Activated CD8-positive, alpha-beta memory T cell treated with anti-CD3 and anti-CD28 coated beads, Interleukin-2, amount 10 ng/mL, durations not matched to agents 7 days and 5 days (primary cell): ENCODE measurements around the gene IFNA2. TPM values are rescaled to one million over a fixed set of nuclear protein-coding genes. Genes with fewer than 3 reads are reported as not detected.
A peak's percentile ranks its signal among the peaks of the same experiment; 100 is the strongest.
"Not testable (repeated sequence)": the region's sequence is repeated elsewhere in the genome, so short reads cannot be mapped to it uniquely, and the experiment has no call there.

Experiments used
- ATAC-seq: fragments of 150-1000 bp; cut with Tn5 transposase; one replicate; pipeline ENCODE4 v1.10.0; 2021; ENCODE audit warnings: moderate library complexity
- CTCF ChIA-PET: fragments of 350-600 bp; sonication (Branson Sonifier 250); formaldehyde crosslinking; loops from one replicate; lab custom pipeline; 2021; ENCODE audit warnings: antibody characterized with exemption; lab: Charles Lee
- DNase-seq: peaks from one replicate; pipeline ENCODE4 v3.0.0-alpha.2; 2020
- H3K27ac Mint-ChIP-seq: one replicate; pipeline ENCODE4 v1.8.0; 2021; ENCODE audit warnings: mild to moderate bottlenecking, mixed read lengths
- H3K27me3 Mint-ChIP-seq: one replicate; pipeline ENCODE4 v1.8.0; 2021; ENCODE audit warnings: mixed read lengths
- H3K36me3 Mint-ChIP-seq: one replicate; pipeline ENCODE4 v1.8.0; 2021; ENCODE audit warnings: mild to moderate bottlenecking, mixed read lengths
- H3K4me1 Mint-ChIP-seq: one replicate; pipeline ENCODE4 v1.8.0; 2021; ENCODE audit warnings: mixed read lengths
- H3K4me3 Mint-ChIP-seq: one replicate; pipeline ENCODE4 v1.8.0; 2021; ENCODE audit warnings: mild to moderate bottlenecking, moderate library complexity, mixed read lengths
- H3K9me3 Mint-ChIP-seq: one replicate; pipeline ENCODE4 v1.8.0; 2022; ENCODE audit warnings: low read depth, mixed read lengths
- total RNA-seq, 2 experiments: library from RNA; stranded (reverse); gene quantifications; one replicate each; pipeline ENCODE4 v1.2.3, GENCODE V29; 2021

Gene IFNA2
- total RNA-seq, 2 experiments from 2014 or later: not detected

DNA sequence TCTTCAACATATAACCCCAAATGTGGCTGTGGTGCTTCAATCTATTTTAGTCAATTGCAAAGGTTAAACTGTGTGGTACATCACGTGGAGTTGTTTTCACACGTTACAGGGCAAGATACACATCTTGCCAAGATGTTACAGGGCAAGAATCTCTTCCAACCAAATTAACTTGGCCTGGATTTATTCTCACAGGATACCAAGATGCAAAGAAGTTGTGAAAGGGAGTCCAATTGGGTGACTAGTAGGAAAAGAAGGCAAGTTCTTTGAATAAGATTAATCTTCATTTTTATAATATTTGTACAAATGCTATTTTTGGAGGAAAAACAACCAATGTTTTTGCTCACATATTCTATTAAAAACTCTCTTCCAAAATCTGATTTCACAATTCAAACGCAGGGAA is 18.9 kb upstream of the IFNA2 start:
- Mint-ChIP-seq H3K27me3 (peaks cover 56% of the 10 kb centered on the region), H3K4me1 (peaks cover 6% of the 10 kb centered on the region)
- CTCF ChIA-PET: interaction anchor here (0.9 kb wide), 1 partner anchor 16 kb away, joined by 3 read pairs; no protein-coding TSS in a partner anchor

DNA sequence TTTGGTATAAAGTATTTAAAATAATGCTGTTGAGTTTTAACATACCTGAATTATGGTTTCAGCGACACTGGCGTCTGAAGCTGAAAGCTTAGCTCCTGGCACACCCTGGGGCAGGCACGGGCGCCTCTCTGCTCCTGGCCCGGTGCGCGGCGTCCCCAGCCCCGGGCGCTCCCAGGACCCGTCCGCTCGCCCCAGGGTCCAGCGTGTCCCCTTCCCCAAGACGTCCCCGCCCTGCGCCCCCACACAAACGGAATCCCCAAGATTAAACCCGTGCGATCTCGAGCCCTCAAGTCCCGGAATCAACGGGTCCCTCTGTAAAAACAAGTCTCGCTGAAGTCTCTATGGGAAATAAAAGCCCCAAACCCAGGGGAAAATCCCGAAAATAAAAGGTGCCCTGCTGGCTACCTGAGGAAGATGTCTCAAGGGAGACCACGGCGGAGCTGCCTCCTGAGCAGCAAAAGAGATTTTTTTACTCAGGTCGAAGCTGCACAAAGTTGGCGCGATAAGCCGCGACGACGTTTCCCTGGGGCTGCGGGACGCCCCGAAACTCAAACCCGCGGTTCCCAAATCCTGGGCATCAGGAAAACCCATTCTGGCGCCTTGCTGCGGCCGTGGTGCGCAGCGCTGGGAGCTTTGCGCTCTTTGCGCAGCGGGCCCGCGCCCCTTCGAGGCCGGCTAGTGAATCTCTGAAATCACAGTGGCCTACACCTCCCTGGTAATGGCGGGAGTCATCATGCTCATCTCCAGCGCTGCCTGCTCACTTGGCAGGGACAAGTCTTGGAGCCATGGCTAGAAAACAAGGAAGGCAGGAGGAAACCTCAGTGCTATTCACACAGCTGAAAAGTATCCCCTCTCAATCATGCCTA is 17.4 kb upstream of the IFNA2 start:
- H3K27me3 Mint-ChIP-seq: peaks cover 68% of the 10 kb centered on the region
- peak; percentile 65 for ATAC-seq
- H3K9me3 Mint-ChIP-seq: no peaks in the 10 kb centered on the region
- H3K27ac Mint-ChIP-seq: no peak overlapping the region
- no peaks in the 10 kb centered on the region for H3K36me3 Mint-ChIP-seq
- peaks cover 6% of the 10 kb centered on the region for H3K4me1 Mint-ChIP-seq
- H3K4me3 Mint-ChIP-seq: peak overlapping the region; percentile 51
- CTCF ChIA-PET: interaction anchor here (0.6 to 1.7 kb wide), 7 partner anchors 14 to 388 kb away, joined by 3 to 7 read pairs (median 3); no protein-coding TSS in a partner anchor
- no peak for DNase-seq

More for the DNA sequence above, 18.9 kb upstream of the IFNA2 start:
- ATAC-seq (no peak), DNase-seq (no peak)
- H3K9me3 Mint-ChIP-seq: no peaks in the 10 kb centered on the region
- H3K4me3 Mint-ChIP-seq: no peak overlapping the region
- H3K27ac Mint-ChIP-seq: no peak overlapping the region
- H3K36me3 Mint-ChIP-seq: no peaks in the 10 kb centered on the region

DNA sequence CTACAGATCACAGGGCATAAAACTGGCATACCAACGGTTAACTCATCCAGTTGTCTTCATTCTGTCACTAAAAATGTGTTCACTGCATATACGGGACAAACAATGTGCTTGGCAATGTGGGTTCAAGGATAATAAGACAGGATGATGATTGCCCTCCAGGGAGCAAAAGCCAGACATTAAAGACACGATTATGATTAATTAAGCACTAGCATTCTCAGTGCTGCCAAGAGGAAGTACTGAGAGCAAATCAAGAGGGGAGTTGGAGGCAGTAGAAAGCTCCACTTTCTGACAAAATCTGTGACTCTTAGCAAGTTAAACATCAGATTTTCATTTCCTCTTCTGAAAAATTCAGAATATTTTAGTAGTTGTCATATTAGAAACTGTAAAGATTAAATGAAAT is 14.8 kb upstream of the IFNA2 start:
- Mint-ChIP-seq H3K27me3 (peaks cover 81% of the 10 kb centered on the region), H3K27ac (no peak overlapping the region), H3K9me3 (no peaks in the 10 kb centered on the region), H3K4me1 (peaks cover 11% of the 10 kb centered on the region), H3K4me3 (no peak overlapping the region), H3K36me3 (no peaks in the 10 kb centered on the region)
- DNase-seq (no peak), ATAC-seq (no peak)
- CTCF ChIA-PET: interaction anchor here (2.4 kb wide), 1 partner anchor 81 kb away, joined by 5 read pairs; no protein-coding TSS in a partner anchor

DNA sequence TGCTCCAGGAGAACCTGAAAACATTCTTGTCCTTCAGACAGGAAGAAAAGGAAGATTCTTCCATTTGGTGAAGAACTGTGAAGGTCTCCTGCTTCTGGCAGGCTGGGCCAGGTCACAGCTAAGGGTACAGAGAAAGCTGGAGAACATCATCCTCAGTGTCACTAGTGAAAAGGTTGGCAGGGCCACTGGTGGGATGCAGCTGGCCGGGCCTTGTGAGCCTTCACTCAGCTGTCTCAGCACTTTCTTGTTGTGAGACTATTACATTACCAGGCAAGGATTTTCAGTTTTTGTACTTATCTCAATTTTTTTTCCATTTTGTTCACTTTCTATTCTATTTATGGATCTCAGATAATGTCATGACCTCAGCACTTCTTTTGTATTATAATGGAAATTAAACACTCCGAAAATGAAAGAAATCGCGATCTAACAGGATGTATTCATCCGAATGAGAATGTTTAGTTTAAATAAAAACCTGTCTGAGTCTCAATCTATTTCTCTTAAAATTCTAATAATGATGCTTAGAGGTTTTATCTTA is 13.8 kb upstream of the IFNA2 start:
- Mint-ChIP-seq H3K27me3 (peaks cover 79% of the 10 kb centered on the region), H3K36me3 (no peaks in the 10 kb centered on the region), H3K27ac (no peak overlapping the region), H3K4me3 (no peak overlapping the region), H3K4me1 (peaks cover 11% of the 10 kb centered on the region), H3K9me3 (no peaks in the 10 kb centered on the region)
- no peak for DNase-seq
- CTCF ChIA-PET: interaction anchor here (1.4 to 2.4 kb wide), 3 partner anchors 64 to 80 kb away, joined by 5 read pairs; no protein-coding TSS in a partner anchor
- ATAC-seq: no peak

DNA sequence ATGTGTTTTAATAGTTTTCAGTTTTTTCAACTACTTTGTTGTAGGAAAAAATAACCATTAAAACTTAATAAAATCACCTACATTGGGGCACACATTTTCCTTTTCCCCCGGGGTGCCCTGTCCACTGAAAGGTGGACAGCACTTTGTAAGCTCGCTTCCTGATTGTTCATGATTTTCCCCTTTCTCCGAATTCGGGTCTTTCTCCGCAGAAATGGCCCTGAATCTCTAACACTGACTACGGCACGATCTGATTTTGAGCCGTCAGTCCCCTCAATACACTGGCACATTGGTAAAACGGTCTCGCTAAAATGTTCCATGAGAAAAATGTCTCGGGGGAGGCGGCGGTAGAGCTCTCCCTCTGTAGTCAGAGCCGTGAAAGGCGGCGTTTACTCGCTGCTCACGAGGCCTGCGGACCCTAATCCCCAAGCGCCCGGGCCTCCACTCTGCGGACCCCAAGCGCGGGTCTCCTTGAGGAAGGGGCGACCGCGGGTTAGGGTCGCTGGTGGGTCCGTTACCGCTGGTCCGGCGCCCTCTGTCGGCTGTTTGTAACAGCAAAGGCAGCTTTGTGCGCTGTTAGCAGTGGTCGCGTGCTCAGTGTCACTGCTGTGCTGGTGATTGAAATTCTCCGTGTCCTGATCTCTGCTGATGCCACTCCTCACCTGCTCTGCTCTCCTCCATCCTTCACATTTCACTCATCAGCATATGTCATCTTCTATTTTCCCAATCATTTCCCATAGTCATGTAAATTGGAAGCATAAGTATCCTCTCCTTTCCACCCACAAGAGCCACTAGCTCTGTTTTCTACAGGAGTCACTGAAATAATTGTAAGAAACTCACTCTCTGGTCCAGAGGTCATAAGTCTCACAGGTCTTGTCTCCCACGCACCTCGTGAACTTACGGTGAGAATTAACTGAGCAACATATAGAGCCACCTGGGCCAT is 10.8 kb upstream of the IFNA2 start:
- Mint-ChIP-seq H3K4me3 (peak overlapping the region; percentile 70), H3K27ac (no peak overlapping the region), H3K4me1 (peaks cover 5% of the 10 kb centered on the region), H3K27me3 (peaks cover 77% of the 10 kb centered on the region), H3K36me3 (no peaks in the 10 kb centered on the region), H3K9me3 (no peaks in the 10 kb centered on the region)
- ATAC-seq (peak; percentile 81), DNase-seq (peak; percentile 67)
- CTCF ChIA-PET: interaction anchor here (0.6 to 2.7 kb wide), 38 partner anchors 9 to 497 kb away, joined by 3 to 31 read pairs (median 5); partner anchors contain the start of genes IFNA2, IFNA8 and KLHL9

DNA sequence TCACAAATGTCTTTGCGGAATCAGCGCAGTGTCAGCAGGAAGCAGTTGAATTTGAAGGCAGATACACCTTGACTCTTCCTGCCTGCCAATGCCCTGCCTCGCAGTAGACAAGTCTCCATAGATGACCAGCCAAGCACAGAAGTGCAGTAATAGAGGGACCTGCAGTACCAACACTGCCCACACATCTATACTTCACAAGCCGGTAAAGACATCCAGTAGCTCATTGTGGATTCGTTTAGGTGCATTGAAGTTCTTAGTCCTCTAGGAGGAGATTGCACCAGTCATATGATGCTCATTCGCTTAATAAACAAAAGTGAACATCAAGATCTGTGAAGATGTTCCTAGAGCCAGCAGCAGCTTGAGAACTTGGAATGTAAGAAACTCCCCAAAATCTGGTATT is 7.1 kb upstream of the IFNA2 start:
- Mint-ChIP-seq H3K4me1 (peaks cover 5% of the 10 kb centered on the region), H3K27ac (no peak overlapping the region), H3K9me3 (no peaks in the 10 kb centered on the region), H3K4me3 (no peak overlapping the region), H3K36me3 (no peaks in the 10 kb centered on the region), H3K27me3 (peaks cover 73% of the 10 kb centered on the region)
- no peak for DNase-seq
- ATAC-seq: peak; percentile 48
- CTCF ChIA-PET: interaction anchor here (0.8 to 1.2 kb wide), 3 partner anchors 28 to 239 kb away, joined by 3 read pairs; no protein-coding TSS in a partner anchor

DNA sequence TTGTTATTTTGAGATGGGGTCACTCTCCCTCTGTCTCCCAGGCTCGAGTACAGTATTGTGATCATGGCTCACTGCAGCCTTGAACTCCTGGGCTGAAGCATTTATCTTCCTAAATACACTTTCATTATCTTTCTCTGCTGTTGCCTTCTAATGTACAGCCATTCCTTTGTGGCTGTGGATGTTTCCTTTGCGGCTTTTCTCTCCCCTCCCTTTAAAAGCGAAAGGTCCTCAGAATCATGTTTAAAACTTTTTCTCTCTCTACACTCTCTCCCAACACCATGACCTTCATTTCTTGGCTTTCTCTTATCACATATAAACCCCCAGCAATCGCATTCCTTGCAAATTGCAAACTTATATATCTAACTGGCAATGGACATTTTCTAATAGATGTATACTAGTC is 1.6 kb downstream of the IFNA2 start:
- peaks cover 22% of the 10 kb centered on the region for H3K4me1 Mint-ChIP-seq
- H3K9me3 Mint-ChIP-seq: no peaks in the 10 kb centered on the region
- H3K27me3 Mint-ChIP-seq: peaks cover 49% of the 10 kb centered on the region
- H3K4me3 Mint-ChIP-seq: no peak overlapping the region
- H3K36me3 Mint-ChIP-seq: no peaks in the 10 kb centered on the region
- CTCF ChIA-PET: no interaction called here
- no peak overlapping the region for H3K27ac Mint-ChIP-seq
- DNase-seq (no peak), ATAC-seq (no peak)

DNA sequence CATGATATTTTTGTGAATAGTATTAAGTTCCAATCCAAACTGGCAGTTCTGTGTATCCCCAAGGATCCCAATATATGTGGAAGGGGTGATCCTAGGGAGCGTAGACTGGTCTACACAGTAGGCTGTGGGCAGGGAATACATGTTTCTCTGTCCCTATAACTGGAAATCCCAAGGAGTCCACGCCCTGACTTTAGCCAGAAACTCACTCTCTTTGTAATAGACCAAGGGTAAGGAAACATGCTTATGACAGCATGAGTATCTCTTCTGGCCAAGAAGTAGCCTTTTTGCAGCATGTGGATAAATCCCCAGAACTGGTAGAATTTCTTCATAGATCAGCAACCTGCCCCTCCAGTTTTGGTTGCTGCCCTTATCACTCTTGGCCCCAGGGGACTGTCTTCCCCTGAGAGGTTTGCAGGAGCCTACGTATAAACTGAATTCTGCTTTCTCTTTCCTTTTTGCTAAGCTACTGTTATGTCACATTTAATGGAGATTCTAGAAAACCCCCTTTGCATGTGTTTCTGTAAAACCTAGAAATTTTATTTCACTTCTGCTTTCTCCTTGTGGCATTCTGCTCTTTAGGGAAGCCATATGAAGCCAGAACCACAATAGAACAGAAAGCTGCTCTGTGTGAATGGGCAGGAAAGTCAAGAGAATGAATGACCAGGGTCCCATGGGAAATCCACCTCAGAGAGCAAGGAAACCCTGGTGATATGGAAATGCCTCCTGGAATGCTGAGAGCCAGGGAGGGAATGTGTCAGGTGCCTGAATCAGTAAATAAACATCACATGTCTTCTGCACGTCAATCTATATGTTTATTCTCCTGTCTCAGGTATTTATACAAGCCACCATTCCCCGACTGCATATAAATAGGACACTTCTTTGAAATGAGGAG is 3.5 kb downstream of the IFNA2 start:
- peak; percentile 88 for ATAC-seq
- Mint-ChIP-seq H3K4me1 (peaks cover 22% of the 10 kb centered on the region), H3K36me3 (no peaks in the 10 kb centered on the region), H3K9me3 (no peaks in the 10 kb centered on the region), H3K27me3 (peaks cover 45% of the 10 kb centered on the region), H3K27ac (peak overlapping the region; percentile 11), H3K4me3 (peak overlapping the region; percentile 45)
- CTCF ChIA-PET: interaction anchor here (4.9 kb wide), 1 partner anchor 14 kb away, joined by 16 read pairs; no protein-coding TSS in a partner anchor
- DNase-seq: no peak

DNA sequence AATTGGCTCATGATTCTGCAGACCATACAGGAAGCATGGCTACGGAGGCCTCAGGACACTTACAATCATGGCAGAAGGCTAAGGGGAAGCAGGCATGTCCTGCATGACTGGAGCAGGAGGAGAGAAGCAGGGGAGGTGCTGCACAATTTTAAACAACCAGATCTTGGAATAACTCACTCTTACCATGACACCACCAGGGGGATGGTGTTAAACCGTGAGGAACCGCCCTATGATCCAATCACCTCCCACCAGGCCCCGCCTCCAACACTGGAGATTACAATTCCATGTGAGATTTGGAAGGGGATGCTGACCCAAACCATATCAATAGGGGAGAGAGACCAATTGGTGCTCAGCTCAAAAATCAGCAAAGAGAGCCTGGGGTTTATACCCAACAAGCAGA is 13.7 kb downstream of the IFNA2 start:
- ATAC-seq, H3K4me1 Mint-ChIP-seq, H3K36me3 Mint-ChIP-seq, H3K27ac Mint-ChIP-seq, CTCF ChIA-PET, DNase-seq, H3K4me3 Mint-ChIP-seq, H3K9me3 Mint-ChIP-seq: not testable (repeated sequence)
- peaks cover 27% of the 10 kb centered on the region for H3K27me3 Mint-ChIP-seq

DNA sequence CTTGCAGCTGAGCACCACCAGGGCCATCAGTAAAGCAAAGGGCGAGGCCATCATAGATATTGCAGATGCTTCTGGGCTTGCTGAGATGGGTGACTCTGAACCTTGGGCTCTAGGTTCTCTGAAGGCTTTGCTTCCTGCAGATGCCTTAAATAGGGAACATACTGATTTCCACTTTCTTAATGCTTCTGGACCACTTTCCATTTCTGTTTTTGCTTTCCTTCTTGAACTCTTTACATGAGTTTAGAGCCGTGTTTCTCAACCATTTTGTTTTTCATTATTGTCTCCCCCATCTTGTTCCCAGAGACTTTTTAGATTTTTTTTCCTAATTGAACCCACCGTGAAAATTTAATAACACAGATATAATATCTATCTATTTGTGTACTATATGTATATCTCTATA is 17.2 kb downstream of the IFNA2 start, which contains the start of gene IFNA13:
Gene IFNA13 (minus strand): TSS at position 101 of the 400 bp plus-strand sequence. CDS start 47 bp downstream, at position 54.
- Mint-ChIP-seq H3K36me3 (no peaks in the 10 kb centered on the region), H3K4me1 (no peaks in the 10 kb centered on the region), H3K9me3 (no peaks in the 10 kb centered on the region), H3K27ac (no peak within 1 kb of the TSS), H3K4me3 (no peak within 1 kb of the TSS), H3K27me3 (peaks cover 41% of the 10 kb centered on the region)
- DNase-seq (no peak), ATAC-seq (no peak)
- CTCF ChIA-PET: no interaction called here

DNA sequence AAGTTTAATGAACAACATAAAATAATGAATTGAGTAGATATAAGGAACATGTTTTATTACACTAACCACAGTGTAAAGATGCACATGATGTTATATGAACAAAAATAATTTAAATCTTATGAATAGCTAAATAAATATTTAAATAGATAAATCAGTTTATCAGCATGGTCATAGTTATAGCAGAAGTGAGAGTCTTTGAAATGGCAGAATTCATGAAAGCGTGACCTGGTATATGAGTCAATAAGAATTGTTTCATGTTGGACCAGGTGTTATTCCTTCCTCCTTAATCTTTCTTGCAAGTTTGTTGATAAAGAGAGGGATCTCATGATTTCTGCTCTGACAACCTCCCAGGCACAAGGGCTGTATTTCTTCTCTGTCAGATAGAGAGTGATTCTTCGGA is 18.0 kb downstream of the IFNA2 start:
- H3K27ac Mint-ChIP-seq, DNase-seq, H3K4me1 Mint-ChIP-seq, H3K9me3 Mint-ChIP-seq, CTCF ChIA-PET, ATAC-seq, H3K4me3 Mint-ChIP-seq, H3K36me3 Mint-ChIP-seq: not testable (repeated sequence)
- peaks cover 43% of the 10 kb centered on the region for H3K27me3 Mint-ChIP-seq

DNA sequence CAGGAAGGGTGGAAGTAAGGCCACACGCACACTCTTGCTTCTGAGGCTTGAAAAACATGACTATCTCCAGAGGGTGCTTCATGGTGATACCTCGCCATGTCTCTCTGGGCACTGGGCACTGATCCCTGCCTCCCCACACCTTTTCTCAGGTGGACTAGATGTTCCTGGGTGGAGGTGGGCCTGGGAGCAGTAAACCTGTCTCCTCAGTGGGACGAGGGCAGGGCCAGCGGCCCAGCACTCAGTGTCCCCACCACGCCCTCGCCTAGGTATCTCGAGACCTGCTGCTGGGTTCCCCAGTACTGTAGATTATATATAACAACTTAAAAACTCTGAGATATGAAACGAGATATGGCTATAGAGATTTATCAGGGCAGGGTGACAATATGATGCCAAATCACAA is 22.9 kb downstream of the IFNA2 start:
- Mint-ChIP-seq H3K36me3 (no peaks in the 10 kb centered on the region), H3K27ac (no peak overlapping the region), H3K27me3 (peaks cover 39% of the 10 kb centered on the region), H3K4me1 (peaks cover 15% of the 10 kb centered on the region), H3K4me3 (no peak overlapping the region), H3K9me3 (no peaks in the 10 kb centered on the region)
- CTCF ChIA-PET: interaction anchor here (1.5 kb wide), 1 partner anchor 34 kb away, joined by 5 read pairs; no protein-coding TSS in a partner anchor
- ATAC-seq: no peak
- DNase-seq: no peak
